ENCODE results near the gene GPX4. TPM values are rescaled to one million over a fixed set of nuclear protein-coding genes. Genes with fewer than 3 reads are reported as not detected.

Gene GPX4
- total RNA-seq, 1 experiment from 2014 or later: 355 TPM

DNA sequence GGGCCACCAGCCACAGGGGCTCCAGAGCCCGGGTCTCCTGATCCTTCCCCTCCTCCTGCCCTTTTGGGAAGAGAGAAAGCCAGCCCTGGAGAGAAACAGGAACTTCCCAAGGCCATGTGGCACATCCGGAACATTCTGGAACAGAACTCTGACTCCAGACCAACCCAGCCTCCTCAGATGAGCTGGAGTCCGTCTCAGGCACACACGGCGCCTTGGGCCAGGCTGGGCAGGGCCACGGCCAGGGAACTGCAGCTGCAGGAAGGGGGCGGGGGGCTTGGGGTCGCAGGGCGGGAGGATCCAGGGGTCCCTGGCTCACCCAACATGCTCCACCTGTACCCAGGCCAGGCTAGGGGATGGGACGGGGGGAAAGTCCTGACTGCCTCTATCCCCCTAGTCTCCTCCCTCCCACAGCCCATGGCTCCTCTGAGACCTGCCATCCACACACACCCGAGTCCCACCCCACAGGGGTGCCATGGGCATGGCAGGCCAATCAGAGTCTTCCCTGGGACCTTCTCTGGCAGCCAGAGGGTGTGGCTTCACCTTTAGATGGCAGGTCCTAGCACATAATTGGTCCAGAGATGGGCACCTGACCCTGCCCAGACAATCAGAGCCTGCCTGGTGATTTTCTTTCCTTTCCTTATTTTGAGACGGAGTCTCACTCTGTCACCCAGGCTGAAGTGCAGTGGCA is 47.4 kb downstream of the GPX4 start:
- Histone ChIP-seq H2BK5ac (ENCODE audit: insufficient read length, low read length) (no peak overlapping the region), H3K27ac (ENCODE audit: insufficient read length, low read depth, low read length) (no peak overlapping the region)
- WGBS (ENCODE audit: extremely low coverage, insufficient read length, low lambda C conversion rate): no CpG with 5 or more reads among the region's 12 CpGs

More for the DNA sequence above, 47.4 kb downstream of the GPX4 start:
- Histone ChIP-seq H4K5ac (ENCODE audit: insufficient read length, low read depth, low read length) (no peak overlapping the region), H3K14ac (ENCODE audit: insufficient read depth, low read length) (no peak overlapping the region), H2BK12ac (ENCODE audit: insufficient read length, low read depth, low read length) (no peak overlapping the region), H3K18ac (ENCODE audit: insufficient read length, low read depth, low read length) (no peak overlapping the region), H4K91ac (ENCODE audit: insufficient read length, low read depth, low read length) (no peak overlapping the region), H2AFZ (ENCODE audit: low read length) (no peak overlapping the region), H3K23me2 (ENCODE audit: insufficient read length, low read depth, low read length, poor library complexity, severe bottlenecking) (no peaks in the 10 kb centered on the region), H3K4ac (ENCODE audit: low read depth, low read length) (no peak overlapping the region), H2BK20ac (ENCODE audit: low read depth, low read length, poor library complexity, severe bottlenecking) (no peak overlapping the region), H3T11ph (ENCODE audit: low read length) (no peak overlapping the region), H3K4me1 (ENCODE audit: insufficient read depth, low read length) (no peaks in the 10 kb centered on the region), H2BK120ac (ENCODE audit: low read depth, low read length, poor library complexity, severe bottlenecking) (no peak overlapping the region), H4K8ac (replicated peaks; ENCODE audit: insufficient read length, low read depth, low read length) (no peak overlapping the region), H3K79me1 (ENCODE audit: insufficient read depth, low read depth, low read length, poor library complexity, severe bottlenecking) (no peaks in the 10 kb centered on the region), H2BK15ac (ENCODE audit: low read depth, low read length) (no peak overlapping the region), H3K79me2 (ENCODE audit: insufficient read depth, low read length) (no peaks in the 10 kb centered on the region), H2AK5ac (ENCODE audit: insufficient read length, low read length) (no peak overlapping the region), H3K9me3 (ENCODE audit: control insufficient read depth, low read depth, low read length) (no peaks in the 10 kb centered on the region), H3K23ac (ENCODE audit: insufficient read length, low read depth, low read length) (no peak overlapping the region), H3K9ac (ENCODE audit: extremely low read depth, insufficient read length, low read length) (no peak overlapping the region), H3K56ac (ENCODE audit: insufficient read length, low read depth, low read length) (no peak overlapping the region), H4K20me1 (ENCODE audit: control insufficient read depth, insufficient read depth, insufficient read length) (no peaks in the 10 kb centered on the region), H3K4me2 (ENCODE audit: insufficient read depth, insufficient read length, low read length) (no peak overlapping the region), H3K27me3 (ENCODE audit: insufficient read depth, low read length) (no peaks in the 10 kb centered on the region)
- Mint-ChIP-seq H3K4me3 (no peak overlapping the region), H3K36me3 (ENCODE audit: insufficient read depth in 1 of 3, low read depth in 3 of 3) (peaks cover 2 to 21% (median 12%) of the 10 kb centered on the region in 3 experiments; a peak in 5 of 7 replicates), H3K9me3 (no peaks in the 10 kb centered on the region), H3K27ac (no peak overlapping the region; a peak in 2 of 7 replicates), H3K27me3 (ENCODE audit: low read depth) (no peaks in the 10 kb centered on the region; the same call in 1 of the 2 replicates), H3K4me1 (peaks cover 0 to 14% of the 10 kb centered on the region in 2 experiments; a peak in 2 of 4 replicates)
- no peak for DNase-seq
- TF ChIP-seq, protein P1, sequence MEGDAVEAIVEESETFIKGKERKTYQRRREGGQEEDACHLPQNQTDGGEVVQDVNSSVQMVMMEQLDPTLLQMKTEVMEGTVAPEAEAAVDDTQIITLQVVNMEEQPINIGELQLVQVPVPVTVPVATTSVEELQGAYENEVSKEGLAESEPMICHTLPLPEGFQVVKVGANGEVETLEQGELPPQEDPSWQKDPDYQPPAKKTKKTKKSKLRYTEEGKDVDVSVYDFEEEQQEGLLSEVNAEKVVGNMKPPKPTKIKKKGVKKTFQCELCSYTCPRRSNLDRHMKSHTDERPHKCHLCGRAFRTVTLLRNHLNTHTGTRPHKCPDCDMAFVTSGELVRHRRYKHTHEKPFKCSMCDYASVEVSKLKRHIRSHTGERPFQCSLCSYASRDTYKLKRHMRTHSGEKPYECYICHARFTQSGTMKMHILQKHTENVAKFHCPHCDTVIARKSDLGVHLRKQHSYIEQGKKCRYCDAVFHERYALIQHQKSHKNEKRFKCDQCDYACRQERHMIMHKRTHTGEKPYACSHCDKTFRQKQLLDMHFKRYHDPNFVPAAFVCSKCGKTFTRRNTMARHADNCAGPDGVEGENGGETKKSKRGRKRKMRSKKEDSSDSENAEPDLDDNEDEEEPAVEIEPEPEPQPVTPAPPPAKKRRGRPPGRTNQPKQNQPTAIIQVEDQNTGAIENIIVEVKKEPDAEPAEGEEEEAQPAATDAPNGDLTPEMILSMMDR (conservative IDR thresholded peaks at IDR 0.05): no peak
